GM19351 (cell line): ENCODE results near the gene CACTIN.
"Not testable (repeated sequence)": the region's sequence is repeated elsewhere in the genome, so short reads cannot be mapped to it uniquely, and the experiment has no call there.

Experiments
- ATAC-seq: cut with Tn5 transposase; IDR thresholded peaks from one replicate; pipeline ENCODE4 v1.9.1; 2021; ENCODE audit warnings: mild to moderate bottlenecking, moderate library complexity; ENCODE audit not compliant: unreplicated experiment

CACTIN gene

DNA sequence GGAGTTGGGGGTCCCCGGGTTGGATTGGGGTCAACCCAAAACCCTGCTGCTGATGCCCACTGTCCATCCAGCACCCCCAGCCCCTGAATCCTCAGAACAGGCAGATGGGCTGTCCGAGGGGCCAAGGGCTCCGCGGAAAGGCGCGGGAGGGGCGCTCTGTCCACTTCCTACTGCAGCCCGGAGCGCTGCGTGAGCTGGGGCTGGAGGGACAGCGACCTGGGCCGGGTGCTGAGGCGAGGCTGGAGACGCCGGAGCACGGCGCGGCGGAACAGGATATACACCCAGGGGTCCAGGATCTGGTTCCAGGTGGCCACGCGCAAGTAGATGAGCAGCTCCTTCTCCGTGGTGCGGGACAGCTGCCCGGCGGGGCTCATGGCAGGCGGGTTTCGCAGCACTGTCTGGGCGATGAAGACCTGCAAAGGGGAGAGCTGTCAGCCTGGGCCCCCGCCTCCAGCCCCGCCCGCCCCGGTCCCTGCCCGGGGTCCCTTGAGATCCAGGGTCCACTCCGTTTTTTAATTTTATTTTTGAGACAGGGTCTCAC is 31.0 kb downstream of the CACTIN start:
- ATAC-seq = no peak

DNA sequence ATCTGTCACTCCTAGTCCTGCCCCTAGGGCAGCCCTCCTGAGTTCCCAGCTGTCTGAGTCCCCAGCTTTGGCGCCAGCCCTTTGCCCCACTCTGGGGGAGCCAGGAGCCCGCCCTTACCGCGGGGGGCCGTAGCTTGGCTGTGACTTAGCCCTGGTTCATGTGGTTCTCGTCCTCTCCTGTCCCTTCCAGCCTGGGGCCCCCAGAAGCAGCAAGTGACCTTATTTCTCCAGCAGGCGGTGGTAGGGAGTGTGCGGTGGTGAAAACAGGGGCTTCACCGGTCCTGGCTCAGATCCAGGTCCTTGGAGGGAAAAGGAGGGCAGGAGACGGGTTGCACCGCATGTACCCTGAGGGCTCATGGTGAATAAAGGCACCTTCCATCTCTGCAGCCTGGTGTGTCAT is 33.4 kb downstream of the CACTIN start:
- ATAC-seq = no peak

DNA sequence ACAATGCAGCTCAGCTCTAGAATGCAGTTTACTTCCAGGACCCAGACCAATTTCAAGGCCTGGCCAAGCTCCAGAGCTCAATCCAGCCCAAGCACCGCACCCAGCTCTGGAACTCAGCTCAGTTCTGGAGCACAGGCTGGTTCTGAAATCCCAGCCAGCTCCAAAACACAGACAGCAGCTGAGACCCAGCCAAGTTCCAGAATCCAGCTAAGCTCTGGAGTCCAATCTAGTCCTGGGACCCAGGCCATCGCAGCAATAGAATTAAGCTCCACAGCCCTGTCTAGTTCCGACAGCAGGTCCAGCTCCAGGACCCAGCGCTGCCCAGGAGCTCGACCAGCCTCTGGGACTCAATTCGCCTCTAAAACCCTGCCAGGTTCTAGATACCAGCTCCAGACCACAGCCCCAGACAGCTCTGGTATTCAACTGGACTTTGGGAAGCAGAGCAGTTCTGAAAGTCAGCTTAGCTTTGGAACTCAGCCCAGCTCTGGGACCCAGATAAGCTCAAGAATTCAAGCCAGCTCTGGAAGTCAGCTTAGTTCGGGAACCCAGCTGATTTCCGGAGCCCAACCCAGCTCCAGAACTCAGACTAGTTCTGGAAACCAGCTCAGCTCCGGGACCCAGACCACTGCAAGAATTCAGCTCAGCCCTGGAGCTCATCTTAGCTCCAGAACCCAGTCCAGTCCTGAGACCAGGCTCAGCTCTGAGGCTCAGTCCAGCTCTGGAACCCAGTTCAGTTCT is 34.5 kb downstream of the CACTIN start:
- ATAC-seq = no peak

DNA sequence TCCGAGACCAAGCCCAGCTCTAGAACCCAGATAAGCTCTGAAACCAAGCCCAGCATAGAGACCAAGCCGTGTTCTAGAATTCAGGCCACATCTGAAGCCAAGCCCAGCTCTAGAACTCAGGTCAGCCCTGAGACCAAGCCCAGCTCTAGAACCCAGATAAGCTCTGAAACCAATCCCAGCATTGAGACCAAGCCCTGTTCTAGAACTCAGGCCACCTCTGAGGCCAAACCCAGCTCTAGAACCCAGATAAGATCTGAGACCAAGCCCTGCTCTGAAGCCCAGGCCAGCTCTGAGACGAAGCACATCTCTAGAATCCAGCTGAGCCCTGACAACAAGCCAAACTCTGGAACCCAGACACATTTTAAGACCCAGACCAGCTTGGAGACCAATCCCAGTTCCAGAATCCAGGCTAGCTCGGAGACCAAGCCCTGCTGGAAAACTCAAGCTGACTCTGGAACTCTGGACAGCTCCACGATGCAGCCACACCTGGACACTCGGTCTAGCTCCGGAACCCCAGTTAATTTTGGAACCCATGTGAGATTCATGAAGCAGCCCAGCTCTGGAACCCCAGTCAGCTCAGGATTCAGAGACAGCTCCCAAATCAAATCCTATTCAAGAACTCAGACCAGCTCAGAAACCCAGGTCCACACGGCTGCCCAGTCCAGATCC is 35.5 kb downstream of the CACTIN start:
- no peak for ATAC-seq

DNA sequence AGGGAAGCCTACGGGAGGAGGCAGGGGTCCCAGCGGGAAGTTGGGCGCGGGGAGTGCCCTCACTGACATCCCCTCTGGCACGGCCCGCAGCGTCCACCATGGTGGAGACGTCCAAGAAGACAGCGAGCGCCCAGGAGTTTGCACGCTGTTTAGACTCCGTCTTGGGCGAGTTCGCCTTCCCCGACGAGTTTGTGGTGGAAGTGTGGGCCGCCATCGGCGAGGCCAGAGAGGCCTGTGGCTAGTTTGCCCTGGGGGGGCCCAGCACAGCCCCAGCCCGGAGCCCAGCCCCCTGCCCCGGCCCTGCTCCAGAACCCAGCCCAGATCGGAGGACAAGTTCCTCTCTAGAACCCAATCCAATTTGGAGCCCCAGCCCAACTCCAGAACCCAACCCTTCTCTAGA is 36.6 kb downstream of the CACTIN start:
- ATAC-seq = no peak

DNA sequence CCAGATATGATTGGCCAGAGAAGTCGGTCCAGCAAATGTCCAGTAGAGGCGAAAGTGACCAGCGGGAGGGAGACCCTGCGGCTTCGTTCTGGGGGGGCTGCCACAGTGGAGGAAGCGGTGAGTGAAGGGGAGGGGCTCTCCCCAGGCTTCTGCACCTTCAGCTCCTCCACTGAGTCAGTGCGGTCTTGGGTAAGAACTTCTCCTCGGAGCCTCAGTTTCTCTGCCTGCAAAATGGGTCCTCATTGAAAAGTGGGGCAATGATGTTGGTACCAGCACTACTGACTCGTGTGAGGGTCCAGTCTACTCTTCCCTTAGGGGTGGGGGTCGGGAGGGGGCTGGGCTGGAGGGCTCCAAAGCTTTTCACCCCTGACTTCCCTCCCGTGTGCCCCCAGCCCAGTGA is 37.2 kb downstream of the CACTIN start:
- ATAC-seq = no peak

DNA sequence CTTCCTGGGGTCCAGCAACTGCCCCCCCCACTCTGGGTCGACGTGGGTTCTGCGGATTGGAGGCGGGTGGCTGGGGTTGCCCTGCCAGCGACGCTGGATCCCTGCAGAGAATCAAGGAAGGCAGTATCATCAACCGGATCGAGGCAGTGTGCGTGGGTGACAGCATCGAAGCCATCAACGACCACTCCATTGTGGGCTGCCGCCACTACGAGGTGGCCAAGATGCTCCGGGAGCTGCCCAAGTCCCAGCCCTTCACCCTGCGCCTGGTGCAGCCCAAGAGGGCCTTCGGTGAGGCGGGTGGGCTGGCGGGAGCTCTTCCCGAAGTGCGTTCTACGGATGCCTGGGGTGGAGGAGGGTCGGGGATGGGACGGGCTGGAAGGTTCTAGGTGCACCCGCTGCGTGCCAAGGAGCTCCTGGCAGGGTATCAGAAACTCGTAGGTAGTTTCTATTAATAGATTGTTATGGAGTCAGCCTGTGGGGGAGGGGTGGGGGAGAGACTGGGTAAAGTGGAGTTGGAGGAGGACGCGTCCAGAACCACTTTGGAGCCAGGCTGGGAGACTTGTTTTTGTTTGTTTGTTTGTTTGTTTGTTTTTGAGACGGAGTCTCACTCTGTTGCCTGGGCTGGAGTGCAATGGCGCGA is 39.8 kb downstream of the CACTIN start:
- no peak for ATAC-seq

DNA sequence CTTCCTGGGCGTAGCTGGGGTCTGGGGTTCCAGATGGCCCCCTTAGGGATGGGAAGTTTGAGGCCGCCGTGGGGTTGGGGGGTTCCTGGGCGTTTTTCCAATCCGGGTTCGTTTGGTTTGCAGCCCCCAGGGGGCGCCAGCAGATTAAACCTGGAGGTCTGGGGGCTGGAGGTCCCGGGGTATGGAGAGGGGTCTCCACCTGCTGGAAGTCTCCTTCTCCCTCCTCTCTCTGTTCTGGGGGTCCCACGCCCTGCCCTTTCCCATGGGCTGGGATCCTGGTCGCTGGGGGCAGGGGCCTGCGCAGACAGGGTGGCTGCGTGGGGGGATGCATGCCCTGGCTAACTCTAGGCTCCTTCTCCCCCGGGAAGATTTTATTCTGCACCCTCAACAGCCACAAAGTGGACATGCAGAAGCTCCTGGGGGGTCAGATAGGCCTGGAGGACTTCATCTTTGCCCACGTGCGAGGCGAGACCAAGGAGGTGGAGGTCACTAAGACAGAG is 40.4 kb downstream of the CACTIN start:
- ATAC-seq = no peak

DNA sequence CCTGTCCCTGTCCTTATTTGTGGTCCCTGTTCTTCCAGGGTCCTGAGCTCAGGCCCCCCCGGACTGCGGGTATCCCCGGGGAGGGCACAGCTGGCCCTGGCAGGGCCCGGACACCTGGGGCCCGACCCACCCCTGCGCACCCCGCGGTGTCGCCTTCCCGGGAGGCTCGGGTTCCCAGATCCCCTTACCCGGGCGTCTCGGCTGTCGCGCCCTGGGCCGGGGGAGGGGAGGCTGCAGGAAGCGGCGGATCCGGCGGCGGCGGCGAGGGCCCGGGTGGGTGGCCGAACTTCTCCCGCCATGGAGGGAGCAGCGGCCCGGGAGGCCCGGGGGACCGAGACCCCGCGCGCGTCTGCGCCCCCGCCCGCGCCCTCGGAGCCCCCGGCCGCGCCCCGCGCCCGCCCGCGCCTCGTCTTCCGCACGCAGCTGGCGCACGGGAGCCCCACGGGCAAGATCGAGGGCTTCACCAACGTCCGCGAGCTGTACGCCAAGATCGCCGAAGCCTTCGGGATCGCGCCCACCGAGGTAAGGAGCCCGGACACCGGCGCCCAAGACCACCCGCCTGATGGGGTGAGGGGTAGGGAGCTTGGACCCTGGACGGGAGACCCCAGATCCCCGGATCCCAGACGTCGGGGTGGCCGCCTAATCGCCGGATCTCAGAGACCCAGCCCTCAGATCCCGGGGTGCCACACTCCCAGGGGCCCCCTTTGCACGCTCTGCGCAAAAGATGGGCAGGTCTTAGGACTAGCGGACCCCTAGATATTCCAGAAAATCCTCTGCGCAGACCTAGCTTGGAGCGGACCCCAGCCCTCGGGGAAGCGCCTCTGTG is 41.1 kb downstream of the CACTIN start, which contains the start of gene GIPC3:
TSS of gene GIPC3 (plus strand) at position 178 of the 826 bp plus-strand sequence. CDS start at position 298, 120 bp downstream.
- no peak for ATAC-seq

DNA sequence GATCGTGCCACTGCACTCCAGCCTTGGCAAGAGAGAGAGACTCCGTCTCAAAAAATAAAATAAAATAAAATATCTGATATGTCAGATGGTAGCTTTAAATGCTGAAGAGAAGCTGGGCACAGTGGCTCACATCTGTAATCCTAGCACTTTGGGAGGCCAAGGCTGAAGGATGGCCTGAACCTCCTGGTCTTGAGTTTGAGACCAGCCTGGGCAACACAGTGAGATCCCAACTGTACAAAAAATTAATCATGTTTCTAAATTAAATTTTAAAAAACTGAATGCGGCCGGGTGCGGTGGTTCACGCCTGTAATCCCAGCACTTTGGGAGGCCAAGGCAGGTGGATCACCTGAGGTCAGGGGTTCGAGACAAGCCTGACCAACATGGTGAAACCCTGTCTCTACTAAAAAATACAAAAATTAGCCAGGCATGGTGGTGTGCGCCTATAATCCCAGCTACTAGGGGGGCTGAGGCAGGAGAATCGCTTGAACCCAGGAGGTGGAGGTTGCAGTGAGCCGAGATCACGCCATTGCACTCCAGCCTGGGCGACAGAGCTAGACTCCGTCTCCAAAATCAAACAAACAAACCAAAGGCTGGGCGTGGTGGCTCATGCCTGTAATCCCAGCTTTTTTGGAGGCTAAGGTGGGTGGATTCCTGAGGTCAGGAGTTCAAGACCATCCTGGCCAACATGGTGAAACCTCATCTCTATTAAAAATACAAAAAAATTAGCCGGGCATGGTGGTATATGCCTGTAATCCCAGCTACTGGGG is 42.4 kb downstream of the CACTIN start:
- ATAC-seq = not testable (repeated sequence)

DNA sequence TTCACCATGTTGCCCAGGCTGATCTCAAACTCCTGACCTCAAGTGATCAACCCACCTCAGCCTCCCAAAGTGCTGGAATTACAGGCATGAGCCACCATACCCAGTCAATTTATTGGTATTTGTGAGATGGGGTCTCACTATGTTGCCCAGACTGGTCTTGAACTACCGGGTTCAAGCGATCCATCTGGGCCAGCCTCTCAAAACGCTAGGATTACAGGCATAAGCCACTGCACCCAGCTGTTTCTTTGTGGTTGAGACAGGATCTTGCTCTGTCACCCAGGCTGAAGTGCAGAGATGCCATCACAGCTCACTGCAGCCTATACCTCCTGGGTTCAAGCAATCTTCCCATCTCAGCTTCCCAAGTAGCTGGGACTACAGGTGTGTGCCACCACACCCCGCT is 44.8 kb downstream of the CACTIN start:
- not testable (repeated sequence) for ATAC-seq

DNA sequence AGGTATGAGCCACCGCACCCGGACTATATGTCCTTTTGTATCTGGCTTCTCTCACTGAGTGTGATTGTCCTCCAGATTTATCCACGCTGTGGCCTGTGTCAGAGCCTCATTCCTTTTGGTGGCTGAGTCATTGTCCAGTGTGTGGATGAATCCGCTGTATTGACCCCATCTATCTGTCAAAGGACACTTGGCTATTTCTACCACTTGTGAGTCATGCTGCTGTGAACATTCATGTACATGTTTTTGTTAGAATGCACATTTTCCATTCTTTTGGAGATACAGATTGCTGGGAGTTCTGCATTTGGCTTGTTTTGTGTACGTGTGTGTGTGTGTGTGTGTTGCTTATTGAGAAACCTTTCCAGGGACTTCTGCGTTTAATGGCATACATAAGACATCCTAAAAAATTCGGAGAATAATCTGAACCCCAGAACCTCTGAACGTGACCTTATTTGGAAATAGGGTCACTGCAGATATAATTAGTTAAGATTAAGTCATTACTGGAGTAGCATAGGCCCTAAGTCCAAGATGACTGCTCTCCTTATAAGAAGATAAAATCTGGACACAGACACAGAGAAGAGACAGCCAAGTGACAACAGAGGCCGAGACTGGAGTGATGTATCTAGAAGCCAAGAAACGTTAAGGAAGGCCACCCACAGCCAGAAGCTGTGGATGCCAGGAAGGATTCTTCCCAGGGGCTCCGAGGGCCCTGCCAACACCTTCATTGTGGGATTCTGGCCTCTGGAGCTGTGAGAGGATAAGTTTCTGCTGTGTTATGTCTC is 46.2 kb downstream of the CACTIN start:
- no peak for ATAC-seq

DNA sequence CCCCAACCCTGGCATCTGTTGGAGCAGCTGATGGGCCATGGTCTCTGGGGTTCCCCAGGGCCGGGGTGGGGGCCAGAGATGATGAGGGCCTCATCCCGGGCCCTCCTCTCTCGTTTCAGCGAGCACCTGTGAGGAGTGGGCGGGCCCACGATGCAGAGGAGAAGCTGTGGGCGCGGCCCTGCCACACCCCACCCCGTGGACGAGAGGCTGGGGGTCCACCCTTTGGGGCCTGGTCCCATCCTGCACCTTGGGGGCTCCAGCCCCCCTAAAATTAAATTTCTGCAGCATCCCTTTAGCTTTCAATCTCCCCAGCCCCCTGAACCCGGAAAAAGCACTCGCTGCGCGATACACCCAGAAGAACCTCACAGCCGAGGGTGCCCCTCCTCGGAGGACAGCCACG is 48.2 kb downstream of the CACTIN start:
- no peak for ATAC-seq

DNA sequence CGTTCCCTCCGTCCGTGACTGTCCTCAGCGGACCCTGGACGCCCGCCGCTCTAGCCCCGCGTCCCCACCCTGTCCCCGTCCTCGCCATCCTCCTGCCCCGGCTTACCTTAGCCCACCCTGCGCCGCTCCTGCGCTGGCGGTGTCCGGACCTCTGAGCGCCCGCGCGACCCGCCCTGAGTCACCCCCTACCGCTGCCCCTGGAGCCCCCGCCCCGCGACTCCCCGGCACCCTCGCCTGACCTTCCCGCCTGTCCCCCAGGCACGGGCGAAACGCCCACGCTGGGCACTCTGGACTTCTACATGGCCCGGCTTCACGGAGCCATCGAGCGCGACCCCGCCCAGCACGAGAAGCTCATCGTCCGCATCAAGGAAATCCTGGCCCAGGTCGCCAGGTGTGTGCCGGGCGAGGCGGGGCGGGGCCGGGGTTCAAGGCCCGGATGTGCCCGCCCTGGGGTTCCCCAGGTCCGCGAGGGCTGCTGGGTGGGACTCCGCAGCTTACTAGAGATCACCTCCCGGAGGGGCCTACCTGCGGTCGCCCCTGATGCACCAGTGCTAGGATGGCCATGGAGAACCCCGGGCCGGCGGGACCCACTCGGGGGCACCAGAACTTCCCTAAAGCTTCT is 48.8 kb downstream of the CACTIN start:
- no peak for ATAC-seq

DNA sequence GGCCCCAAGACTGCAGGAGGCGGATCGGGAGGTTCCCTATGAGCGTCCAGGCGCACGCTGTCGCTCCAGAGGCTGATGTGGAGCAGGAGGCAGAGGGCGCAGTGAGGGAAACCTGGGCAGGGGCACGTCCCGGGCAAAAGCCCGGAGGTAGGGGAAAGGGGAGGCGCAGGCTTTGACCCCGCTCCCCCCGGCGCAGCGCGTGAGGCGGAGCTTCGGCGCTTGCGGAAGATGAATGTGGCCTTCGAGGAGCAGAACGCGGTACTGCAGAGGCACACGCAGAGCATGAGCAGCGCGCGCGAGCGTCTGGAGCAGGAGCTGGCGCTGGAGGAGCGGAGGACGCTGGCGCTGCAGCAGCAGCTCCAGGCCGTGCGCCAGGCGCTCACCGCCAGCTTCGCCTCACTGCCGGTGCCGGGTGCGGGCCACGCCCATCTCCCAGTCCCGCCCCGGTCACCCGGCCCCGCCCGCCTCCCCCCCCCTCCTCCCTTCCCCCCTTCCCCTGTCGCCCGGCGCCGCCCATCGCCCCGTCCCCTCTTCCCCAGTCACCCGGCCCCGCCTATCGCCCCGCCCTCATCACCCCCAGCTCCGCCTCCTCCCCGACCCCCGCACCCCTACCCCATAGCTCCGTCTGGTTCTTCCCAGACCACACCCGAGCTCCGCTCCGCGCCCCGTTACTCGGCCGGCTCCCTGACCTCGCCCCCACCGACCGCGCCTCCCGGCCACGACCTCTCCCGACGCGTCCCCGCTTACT is 49.7 kb downstream of the CACTIN start:
- ATAC-seq = no peak

DNA sequence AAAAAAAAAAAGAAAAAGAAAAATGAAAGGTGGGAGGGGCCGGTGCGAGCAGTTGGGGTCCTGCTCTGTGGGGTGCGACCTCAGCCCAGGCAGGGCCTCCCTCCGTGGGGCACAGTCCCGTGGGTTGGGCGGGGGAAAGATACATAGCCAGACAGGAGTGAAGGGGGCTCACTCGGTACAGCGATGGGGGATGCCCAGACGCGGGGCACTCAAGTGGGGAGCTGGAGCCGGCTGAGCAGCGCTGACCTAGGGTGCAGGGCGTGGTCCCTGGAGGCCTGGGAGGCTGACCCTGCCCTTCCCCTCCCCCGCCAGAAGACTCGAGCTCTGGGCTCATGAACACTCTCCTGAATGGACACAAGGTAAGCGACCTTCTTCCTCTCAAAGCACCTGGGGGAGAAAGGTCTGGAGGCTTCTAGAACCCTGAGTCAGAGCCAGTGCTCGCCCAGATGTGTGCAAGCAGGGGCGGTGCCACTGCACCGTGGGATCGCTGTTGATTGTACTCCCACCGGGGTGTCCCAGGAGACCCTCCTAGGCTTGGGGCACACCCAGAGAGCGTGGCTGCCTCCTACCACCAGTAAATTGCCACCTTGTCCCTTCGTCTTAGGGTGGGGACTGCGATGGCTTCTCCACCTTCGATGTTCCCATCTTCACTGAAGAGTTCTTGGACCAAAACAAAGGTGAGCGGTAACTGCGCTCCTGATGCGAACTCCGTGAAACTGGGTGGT is 50.5 kb downstream of the CACTIN start:
- no peak for ATAC-seq

DNA sequence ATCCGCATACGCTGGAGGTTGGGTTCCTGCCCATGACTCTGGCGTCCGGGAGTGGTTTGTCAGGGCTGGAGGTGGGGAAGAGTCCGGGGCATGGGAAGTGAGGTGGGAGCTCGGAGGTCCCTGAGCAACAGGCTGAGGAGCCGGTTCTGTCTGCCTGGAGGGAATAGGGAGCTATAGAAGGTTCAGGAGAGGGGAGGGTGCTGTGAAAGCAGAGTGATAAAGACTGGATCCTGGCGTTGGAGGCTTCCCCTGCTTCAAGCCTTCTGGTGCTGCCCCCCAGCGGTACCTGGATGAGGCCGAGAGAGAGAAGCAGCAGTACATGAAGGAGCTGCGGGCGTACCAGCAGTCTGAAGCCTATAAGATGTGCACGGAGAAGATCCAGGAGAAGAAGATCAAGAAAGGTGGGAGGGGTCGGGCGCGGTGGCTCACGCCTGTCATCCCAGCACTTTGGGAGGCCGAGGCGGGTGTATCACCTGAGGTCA is 51.3 kb downstream of the CACTIN start:
- no peak for ATAC-seq
